K562 (cell line): ENCODE results near the gene CLDN7. TPM values are rescaled to one million over a fixed set of nuclear protein-coding genes. Genes with fewer than 3 reads are reported as not detected.

Source experiments
- ATAC-seq: fragments of 200-7000 bp; cut with Tn5 transposase; 3 replicates; pipeline ENCODE4 v1.9.1; 2020; ENCODE audit warnings: moderate library complexity
- BruUV-seq: library from RNA; stranded (reverse); fragments of 400-500 nt; replicated peaks from 2 replicates; lab custom pipeline; 2021; lab: Mats Ljungman, UMichigan
- CTCF ChIA-PET: fragments of 300-600 bp; formaldehyde crosslinking; extraction: SDS; loops from one replicate; lab custom pipeline; 2021; ENCODE audit warnings: low intra/inter-chr PET ratio; lab: Yijun Ruan, JAX
- POLR2A ChIA-PET: fragments of 300-600, 350-650 bp; sonication (Branson Sonifier 250); formaldehyde crosslinking; extraction: SDS; loops from one replicate; lab custom pipeline; 2021; ENCODE audit warnings: antibody characterized with exemption, inconsistent platforms; lab: Yijun Ruan, JAX
- DNase-seq, 4 experiments: peaks; one replicate each; pipeline versions ENCODE4 v3.0.0 to v3.0.0-alpha.2; 2011 to 2018; ENCODE audit warnings: low spot score in 3 of 4, mixed read lengths in 3 of 4; ENCODE audit errors: extremely low read depth in 1 of 4
- FAIRE-seq: peaks from 2 replicates; lab custom pipeline; 2011; peaks lifted over from hg19 to GRCh38; lab: Jason Lieb, UNC
- H2AFZ ChIP-seq: 2 replicates; pipeline ENCODE4 v1.6.0; 2011; ENCODE audit warnings: low read depth, low read length, control low read depth, inconsistent platforms
- H3K27ac ChIP-seq: fragments of 200-600 bp; 3 replicates; pipeline ENCODE4 v1.8.0; 2011; ENCODE audit warnings: low read depth, mild to moderate bottlenecking, control low read depth, inconsistent platforms, low read length, moderate library complexity, mixed read lengths; ENCODE audit errors: extremely low read depth
- H3K27me3 ChIP-seq, 2 experiments: fragments of 300-600 bp in 1 of 2; 2 replicates in 1 of 2; 3 replicates in 1 of 2; pipeline versions ENCODE4 v1.6.0 to v1.8.0; 2011; ENCODE audit warnings: inconsistent platforms in 2 of 2, low read length in 2 of 2, mild to moderate bottlenecking in 1 of 2, mixed read lengths in 1 of 2, moderate library complexity in 1 of 2; ENCODE audit not compliant: control insufficient read depth in 2 of 2, insufficient read depth in 2 of 2
- H3K36me3 ChIP-seq: fragments of 300-600 bp; 3 replicates; pipeline ENCODE4 v1.8.0; 2011; ENCODE audit warnings: mild to moderate bottlenecking, low read length, inconsistent platforms; ENCODE audit not compliant: control insufficient read depth, insufficient read depth
- H3K4me1 ChIP-seq, 2 experiments: fragments of 200-600 bp in 1 of 2; replicated peaks in 1 of 2; 2 replicates in 1 of 2; 3 replicates in 1 of 2; pipeline versions ENCODE4 v1.5.1 to v1.8.0; 2011; ENCODE audit warnings: inconsistent platforms in 2 of 2, low read length in 2 of 2, mild to moderate bottlenecking in 1 of 2, mixed read lengths in 1 of 2, moderate library complexity in 1 of 2; ENCODE audit not compliant: control insufficient read depth in 2 of 2, insufficient read depth in 2 of 2
- H3K4me2 ChIP-seq: 2 replicates; pipeline ENCODE4 v1.6.1; 2011; ENCODE audit warnings: low read length, control low read depth, inconsistent platforms, mixed read lengths; ENCODE audit not compliant: insufficient read depth
- H3K4me3 ChIP-seq: fragments of 200-600 bp; sonication (generic), shearing (Covaris generic); 2 replicates; pipeline ENCODE4 v1.5.1; 2016; ENCODE audit warnings: control low read depth, inconsistent platforms
- H3K79me2 ChIP-seq: fragments of 200-600 bp; 3 replicates; pipeline ENCODE4 v1.8.0; 2011; ENCODE audit warnings: low read length, inconsistent platforms; ENCODE audit not compliant: control insufficient read depth, insufficient read depth
- H3K9ac ChIP-seq, 2 experiments: 2 replicates each; pipeline versions ENCODE4 v1.6.0 to v1.6.1; 2011; ENCODE audit warnings: low read depth in 2 of 2, low read length in 2 of 2, control low read depth in 1 of 2, inconsistent platforms in 1 of 2, mild to moderate bottlenecking in 1 of 2, mixed read lengths in 1 of 2; ENCODE audit not compliant: insufficient read depth in 1 of 2
- H3K9me1 ChIP-seq: one replicate; pipeline ENCODE4 v1.6.0; 2011; ENCODE audit warnings: inconsistent platforms, mild to moderate bottlenecking, low read length, moderate library complexity; ENCODE audit not compliant: control insufficient read depth, insufficient read depth
- H3K9me3 ChIP-seq: replicated peaks from 2 replicates; pipeline ENCODE4 v1.5.1; 2011; ENCODE audit warnings: low read depth, low read length, inconsistent platforms; ENCODE audit not compliant: control insufficient read depth, insufficient read depth
- H4K20me1 ChIP-seq: replicated peaks from 2 replicates; pipeline ENCODE4 v1.6.1; 2011; ENCODE audit warnings: low read length, inconsistent platforms, mixed read lengths; ENCODE audit not compliant: control insufficient read depth, insufficient read depth
- HDAC2 ChIP-seq: fragments of 450-650 bp; IDR thresholded peaks from 2 replicates; pipeline ENCODE4 v1.6.1; 2016; ENCODE audit warnings: mild to moderate bottlenecking
- HEY1 ChIP-seq: fragments of 250-450 bp; sonication (Bioruptor Pico); IDR thresholded peaks from 2 replicates; pipeline ENCODE4 v1.5.0; 2020; ENCODE audit warnings: mild to moderate bottlenecking, moderate library complexity, borderline replicate concordance
- HMBOX1 ChIP-seq: sonication (generic); IDR thresholded peaks from 2 replicates; pipeline ENCODE4 v1.6.1; 2016
- HNRNPLL ChIP-seq: fragments of 200-400 bp; formaldehyde crosslinking; IDR thresholded peaks from 2 replicates; pipeline ENCODE4 v1.6.1; 2017; ENCODE audit warnings: low read length, low read depth, mild to moderate bottlenecking; ENCODE audit not compliant: poor library complexity, severe bottlenecking
- JUN ChIP-seq, 2 experiments: sonication (generic) in 1 of 2; formaldehyde crosslinking in 1 of 2; IDR thresholded peaks; 2 replicates each; pipeline versions ENCODE4 v1.6.1 to v1.8.0; 2012 to 2022; ENCODE audit warnings: borderline replicate concordance in 2 of 2, mild to moderate bottlenecking in 2 of 2, improper control_type of control experiment in 1 of 2, low read depth in 1 of 2, low read length in 1 of 2, missing genetic modification reagents in 1 of 2
- KHSRP ChIP-seq: fragments of 450-650 bp; IDR thresholded peaks from 2 replicates; pipeline ENCODE4 v1.6.1; 2017
- LEF1 ChIP-seq: fragments of 450-650 bp; IDR thresholded peaks from 2 replicates; pipeline ENCODE4 v1.6.1; 2016; ENCODE audit warnings: mild to moderate bottlenecking
- NFE2 ChIP-seq: IDR thresholded peaks from 2 replicates; pipeline ENCODE4 v1.6.1; 2014; ENCODE audit warnings: antibody characterized with exemption, low read depth
- SMAD4 ChIP-seq: fragments of 250-450 bp; sonication (Bioruptor Pico); conservative IDR thresholded peaks from 2 replicates; pipeline ENCODE4 v1.8.0; 2021; ENCODE audit warnings: inconsistent platforms, mild to moderate bottlenecking, moderate library complexity
- SMARCC2 ChIP-seq: fragments of 450-650 bp; IDR thresholded peaks from 2 replicates; pipeline ENCODE4 v1.6.1; 2017; ENCODE audit warnings: antibody characterized with exemption, moderate library complexity, mild to moderate bottlenecking, low read depth
- SRSF9 ChIP-seq: fragments of 200-400 bp; formaldehyde crosslinking; IDR thresholded peaks from 2 replicates; pipeline ENCODE4 v1.6.1; 2017; ENCODE audit warnings: low read depth, low read length, borderline replicate concordance
- THRA ChIP-seq: fragments of 450-650 bp; IDR thresholded peaks from 2 replicates; pipeline ENCODE4 v1.6.1; 2017; ENCODE audit warnings: mild to moderate bottlenecking, moderate library complexity
- ZC3H11A ChIP-seq: IDR thresholded peaks from 2 replicates; pipeline ENCODE4 v1.6.1; 2012; ENCODE audit warnings: low read depth, low read length, improper control_type of control experiment
- ZNF121 ChIP-seq: sonication (generic); formaldehyde crosslinking; conservative IDR thresholded peaks from 2 replicates; pipeline ENCODE4 v1.8.0; 2022; ENCODE audit warnings: missing genetic modification reagents
- ZNF512 ChIP-seq: IDR thresholded peaks from 2 replicates; pipeline ENCODE4 v1.6.1; 2016; ENCODE audit warnings: missing genetic modification characterization, missing compliant biosample characterization
- WGBS: fragments of 100-300 bp; shearing (Covaris generic); methylation state at CpG from one replicate; pipeline ENCODE4 v1.1.6; 2016; ENCODE audit warnings: low coverage, mixed read lengths; ENCODE audit not compliant: insufficient coverage; ENCODE audit errors: missing lambda C conversion rate; 5-methylcytosine and 5-hydroxymethylcytosine counted together
- in situ Hi-C: fragments of 300-500 bp; cut with MboI; formaldehyde crosslinking; loops from 4 replicates; pipeline ENCODE4 v1.15.0; 2018; ENCODE audit warnings: inconsistent platforms, mixed read lengths
- intact Hi-C: fragments of 100-400 bp; cut with micrococcal nuclease; formaldehyde crosslinking; loops from 2 replicates; pipeline ENCODE4 v1.14.2; 2022
- polyA plus RNA-seq, 8 experiments: library from polyadenylated mRNA; depleted of rRNA in 4 of 8; stranded (reverse) in 5 of 8; unstranded in 3 of 8; fragments of >200 nt; fragmentation: Nextera tagmentation in 2 of 8; fragmentation: Illumina TruSeq in 1 of 8; extraction: Ambion mirVana in 2 of 8; extraction: Trizol in 1 of 8; gene quantifications; 2 replicates each; pipeline versions ENCODE4 v1.2.1 to v1.2.3, GENCODE V29; 2011 to 2014; ENCODE audit warnings: inconsistent platforms in 1 of 8, missing spikeins in 1 of 8
- total RNA-seq, 7 experiments: library from RNA; depleted of rRNA in 6 of 7; stranded (reverse); fragments of >200 nt in 6 of 7; fragmentation: Illumina TruSeq in 2 of 7; extraction: Trizol in 2 of 7; gene quantifications; 2 replicates each; pipeline versions ENCODE4 v1.2.1 to v1.2.3, GENCODE V29; 2011 to 2021; ENCODE audit warnings: low replicate concordance in 1 of 7
- TF ChIP-seq, protein P1 (sequence below): fragments of 250-450 bp; sonication (Bioruptor Pico); IDR thresholded peaks from 2 replicates; pipeline ENCODE4 v1.5.0; 2020; ENCODE audit warnings: mild to moderate bottlenecking, borderline replicate concordance

Gene CLDN7
- total and polyA plus RNA-seq, 9 of the 15 experiments (the other 6 are each of a cell fraction or from before 2014, with no cell fraction given), result 2.2 to 14.5 (median 7.6) TPM

- Histone ChIP-seq H3K4me3 (no peak overlapping the region), H3K27ac (no peak overlapping the region), H3K4me1 (peaks cover 17 to 53% of the 10 kb centered on the region in 2 experiments), H3K9me3 (no peaks in the 10 kb centered on the region), H3K9me1 (no peaks in the 10 kb centered on the region), H3K4me2 (peak overlapping the region; percentile 6; the same call in 1 of the 2 replicates), H3K9ac (peak overlapping the region in 1 of 2 experiments; percentile 74; a peak in 2 of 4 replicates), H3K36me3 (no peaks in the 10 kb centered on the region), H3K79me2 (no peaks in the 10 kb centered on the region), H2AFZ (no peak overlapping the region), H3K27me3 (no peaks in the 10 kb centered on the region), H4K20me1 (no peaks in the 10 kb centered on the region)
- in situ Hi-C loops, result no loop called here
- DNase-seq, result peak; percentile 62 to 67 (median 62)
- BruUV-seq, result no TSS peak
- WGBS, result 13% methylated on average over 5 of the region's 75 CpGs
- POLR2A ChIA-PET, result interaction anchor here (0.6 to 0.9 kb wide), 2 partner anchors 11 to 12 kb away, joined by 3 read pairs; partner anchors contain the start of gene SLC2A4
- no peak for FAIRE-seq
- CTCF ChIA-PET, result no interaction called here
- intact Hi-C loops, result no loop called here
- ATAC-seq, result peak; percentile 77
- no peak for TF ChIP-seq ZC3H11A
- TF ChIP-seq NFE2, result no peak
- no peak for TF ChIP-seq LEF1
- no peak for TF ChIP-seq HNRNPLL
- no peak for TF ChIP-seq SMARCC2
- peak; percentile 54 for TF ChIP-seq THRA
- no peak for TF ChIP-seq SRSF9
- TF ChIP-seq HEY1 (CRISPR knock-in tag), result no peak
- TF ChIP-seq, protein P1, sequence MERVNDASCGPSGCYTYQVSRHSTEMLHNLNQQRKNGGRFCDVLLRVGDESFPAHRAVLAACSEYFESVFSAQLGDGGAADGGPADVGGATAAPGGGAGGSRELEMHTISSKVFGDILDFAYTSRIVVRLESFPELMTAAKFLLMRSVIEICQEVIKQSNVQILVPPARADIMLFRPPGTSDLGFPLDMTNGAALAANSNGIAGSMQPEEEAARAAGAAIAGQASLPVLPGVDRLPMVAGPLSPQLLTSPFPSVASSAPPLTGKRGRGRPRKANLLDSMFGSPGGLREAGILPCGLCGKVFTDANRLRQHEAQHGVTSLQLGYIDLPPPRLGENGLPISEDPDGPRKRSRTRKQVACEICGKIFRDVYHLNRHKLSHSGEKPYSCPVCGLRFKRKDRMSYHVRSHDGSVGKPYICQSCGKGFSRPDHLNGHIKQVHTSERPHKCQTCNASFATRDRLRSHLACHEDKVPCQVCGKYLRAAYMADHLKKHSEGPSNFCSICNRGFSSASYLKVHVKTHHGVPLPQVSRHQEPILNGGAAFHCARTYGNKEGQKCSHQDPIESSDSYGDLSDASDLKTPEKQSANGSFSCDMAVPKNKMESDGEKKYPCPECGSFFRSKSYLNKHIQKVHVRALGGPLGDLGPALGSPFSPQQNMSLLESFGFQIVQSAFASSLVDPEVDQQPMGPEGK (CRISPR knock-in tag), result no peak
- TF ChIP-seq JUN (IDR thresholded peaks at IDR 0.05; ENCODE audit: borderline replicate concordance, low read depth, low read length), result no peak
- TF ChIP-seq JUN (CRISPR knock-in tag; IDR thresholded peaks at IDR 0.05; ENCODE audit: borderline replicate concordance), result no peak
- TF ChIP-seq ZNF512, result no peak
- TF ChIP-seq KHSRP, result no peak
- peak; percentile 15 for TF ChIP-seq HMBOX1
- TF ChIP-seq HDAC2, result no peak
- no peak for TF ChIP-seq ZNF121
- no peak for TF ChIP-seq SMAD4 (CRISPR knock-in tag)
Observed at GRCh38 chr17:7293816-7294613, 31.7 kb upstream of the CLDN7 start.
